Ramos (cell line): ENCODE measurements around the gene ZNF334.

Experiments
- in situ Hi-C: fragments of 300-500 bp; cut with MboI; formaldehyde crosslinking; loops from one replicate; pipeline ENCODE4 v1.14.3; 2022; ENCODE audit warnings: low sequenced_read_pairs; ENCODE audit not compliant: unreplicated experiment

Gene ZNF334

GRCh38 chr20:46491354-46491753, 22.0 kb downstream of the ZNF334 start:
- in situ Hi-C loops, result no loop called here

GRCh38 chr20:46488451-46488850, 24.9 kb downstream of the ZNF334 start:
- in situ Hi-C loops, result no loop called here

- in situ Hi-C loops, result no loop called here
Measured at GRCh38 chr20:46487628-46488027, 25.7 kb downstream of the ZNF334 start.

GRCh38 chr20:46485431-46485830, 27.9 kb downstream of the ZNF334 start:
- in situ Hi-C loops, result no loop called here

GRCh38 chr20:46484954-46485353, 28.4 kb downstream of the ZNF334 start:
- in situ Hi-C loops, result no loop called here

GRCh38 chr20:46483879-46484278, 29.5 kb downstream of the ZNF334 start:
- in situ Hi-C loops, result no loop called here

- in situ Hi-C loops, result no loop called here
Measured at GRCh38 chr20:46482864-46483263, 30.5 kb downstream of the ZNF334 start.

- in situ Hi-C loops, result no loop called here
Measured at GRCh38 chr20:46477640-46478039, 35.7 kb downstream of the ZNF334 start.

GRCh38 chr20:46477225-46477624, 36.1 kb downstream of the ZNF334 start:
- in situ Hi-C loops, result no loop called here

GRCh38 chr20:46468508-46468907, 44.9 kb downstream of the ZNF334 start:
- in situ Hi-C loops, result no loop called here

- in situ Hi-C loops, result no loop called here
Measured at GRCh38 chr20:46464451-46464850, 48.9 kb downstream of the ZNF334 start.

GRCh38 chr20:46463852-46464251, 49.5 kb downstream of the ZNF334 start:
- in situ Hi-C loops, result no loop called here

- in situ Hi-C loops, result no loop called here
Measured at GRCh38 chr20:46461808-46462207, 51.6 kb downstream of the ZNF334 start.

- in situ Hi-C loops, result no loop called here
Measured at GRCh38 chr20:46458866-46459750, 54.3 kb downstream of the ZNF334 start.

- in situ Hi-C loops, result no loop called here
Measured at GRCh38 chr20:46456255-46457028, 56.9 kb downstream of the ZNF334 start.

GRCh38 chr20:46455729-46456128, 57.6 kb downstream of the ZNF334 start:
- in situ Hi-C loops, result no loop called here
